ENCODE data around the gene EGLN2.
"Not testable (repeated sequence)": the region's sequence is repeated elsewhere in the genome, so short reads cannot be mapped to it uniquely, and the experiment has no call there.

EGLN2 gene

GRCh38 chr19:40776932-40777644, 21.9 kb upstream of the EGLN2 start:
- DNase-seq: peak; percentile 87

- DNase-seq: no peak
These were observed 21.4 kb upstream of the EGLN2 start for GRCh38 chr19:40777645-40777936.

DNA sequence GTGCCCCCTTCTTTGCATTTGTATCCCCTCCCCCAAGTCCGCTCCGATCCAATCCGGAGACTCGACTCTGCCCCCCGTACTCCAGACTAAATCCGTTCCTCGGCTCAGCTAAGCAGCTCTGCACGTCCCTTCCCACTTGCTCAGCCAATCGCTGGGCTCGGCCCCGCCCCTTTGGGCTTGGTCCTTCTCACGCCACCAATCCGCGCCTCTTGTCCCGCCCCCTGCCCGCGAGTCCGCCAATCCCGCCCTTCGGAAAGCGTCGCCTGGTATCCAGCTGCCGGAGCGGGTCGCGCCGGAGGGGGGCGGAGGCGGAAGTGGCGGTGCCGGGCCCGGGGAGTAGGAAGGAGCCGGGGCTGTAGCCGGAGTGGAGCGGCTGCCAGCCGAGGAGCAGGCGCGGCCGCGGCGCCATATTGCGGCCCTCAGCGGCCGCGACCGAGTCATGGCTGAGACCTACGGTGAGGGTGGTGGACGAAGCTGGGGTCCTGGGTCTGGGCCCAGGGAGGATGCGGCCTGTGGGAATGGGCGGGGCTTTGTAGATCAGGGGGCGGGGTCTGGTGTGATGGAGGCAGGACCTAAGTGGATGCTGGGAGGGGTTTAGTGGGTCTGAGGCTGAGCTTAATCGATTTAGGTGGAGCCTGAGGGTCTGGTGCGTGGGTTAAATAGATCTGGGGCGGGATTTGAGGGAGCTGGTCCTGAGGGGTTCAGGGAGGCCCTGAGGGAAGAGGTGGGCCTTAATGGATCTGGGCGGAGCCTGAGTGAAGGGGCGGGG, 20.9 kb upstream of the EGLN2 start, which contains the start of gene RAB4B:
RAB4B (plus strand) TSS at position 311 of the 769 bp plus-strand sequence; CDS start at position 440, 129 bp downstream.
- peak; percentile 100 for DNase-seq

DNA sequence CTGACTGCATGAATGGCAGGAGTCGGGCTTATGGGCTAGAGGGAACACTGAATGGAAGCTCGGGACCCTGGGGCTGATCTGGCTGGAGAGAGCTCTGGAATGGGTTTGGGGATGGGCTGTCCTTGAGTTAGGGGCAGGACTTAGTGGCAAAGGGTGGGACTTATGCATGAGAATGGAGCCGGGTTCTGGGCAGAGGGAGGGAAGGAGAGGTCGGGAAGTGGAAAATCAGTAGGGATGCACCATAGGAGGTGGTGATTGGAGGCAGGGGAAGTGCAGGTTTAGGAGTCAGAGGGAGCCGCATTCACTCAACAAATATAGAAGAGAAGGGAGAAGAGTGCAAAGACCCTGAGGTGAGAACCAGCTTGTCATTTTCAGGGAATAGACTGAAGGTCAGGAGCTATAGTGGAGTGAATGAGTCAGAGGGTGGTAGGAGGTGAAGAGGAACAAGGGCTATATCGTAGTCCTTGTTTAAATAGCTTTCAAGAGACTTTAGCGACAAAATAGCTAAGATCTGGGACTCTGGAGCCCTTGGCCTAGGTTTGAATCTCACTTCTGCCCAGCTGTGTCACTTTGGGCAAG, 20.2 kb upstream of the EGLN2 start:
- DNase-seq: no peak

- no peak for DNase-seq
These were observed 18.4 kb upstream of the EGLN2 start for GRCh38 chr19:40780582-40780981.

GRCh38 chr19:40781140-40781539, 17.9 kb upstream of the EGLN2 start:
- DNase-seq: no peak

- DNase-seq: no peak
These were observed 15.3 kb upstream of the EGLN2 start for GRCh38 chr19:40783711-40784110.

DNA sequence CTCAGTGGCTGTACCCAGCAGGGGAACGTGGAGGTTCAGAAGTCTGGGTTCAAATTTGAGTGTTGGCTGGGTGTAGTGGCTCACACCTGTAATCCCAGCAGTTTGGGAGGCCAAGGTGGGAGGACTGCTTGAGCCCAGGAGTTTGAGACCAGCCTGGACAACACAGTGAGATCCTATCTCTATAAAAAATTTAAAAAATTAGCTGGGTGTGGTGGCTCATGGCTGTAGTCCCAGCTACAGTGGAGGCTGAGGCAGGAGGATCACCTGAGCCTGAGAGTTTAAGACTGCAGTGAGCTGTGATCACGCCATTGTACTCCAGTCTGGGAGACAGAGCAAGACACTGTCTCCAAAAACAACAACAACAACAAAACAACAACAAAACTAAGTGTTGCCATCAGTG, 14.8 kb upstream of the EGLN2 start:
- DNase-seq: not testable (repeated sequence)

DNA sequence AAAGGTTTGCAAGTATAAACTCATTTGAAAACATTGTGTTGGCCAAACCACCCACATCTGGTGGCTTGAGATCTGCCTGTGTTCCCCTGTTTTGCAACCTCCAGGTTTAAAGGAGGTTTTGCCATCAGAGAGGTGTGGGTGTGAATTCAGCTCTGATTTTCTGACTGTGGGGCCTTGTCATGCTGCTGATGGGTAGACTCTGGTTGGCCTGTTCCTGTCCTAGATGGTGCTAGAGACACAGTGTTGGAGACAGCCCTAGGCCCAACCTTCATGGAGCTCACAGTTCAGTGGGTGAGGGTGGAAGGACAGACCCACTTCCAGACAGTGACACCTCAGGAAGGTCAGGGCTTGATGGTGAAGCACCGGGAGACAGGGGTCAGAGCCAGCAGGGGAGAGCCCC, 13.5 kb upstream of the EGLN2 start:
- no peak for DNase-seq

GRCh38 chr19:40786060-40787037, 12.6 kb upstream of the EGLN2 start:
- no peak for DNase-seq

GRCh38 chr19:40791349-40791748, 7.6 kb upstream of the EGLN2 start:
- DNase-seq: no peak

DNA sequence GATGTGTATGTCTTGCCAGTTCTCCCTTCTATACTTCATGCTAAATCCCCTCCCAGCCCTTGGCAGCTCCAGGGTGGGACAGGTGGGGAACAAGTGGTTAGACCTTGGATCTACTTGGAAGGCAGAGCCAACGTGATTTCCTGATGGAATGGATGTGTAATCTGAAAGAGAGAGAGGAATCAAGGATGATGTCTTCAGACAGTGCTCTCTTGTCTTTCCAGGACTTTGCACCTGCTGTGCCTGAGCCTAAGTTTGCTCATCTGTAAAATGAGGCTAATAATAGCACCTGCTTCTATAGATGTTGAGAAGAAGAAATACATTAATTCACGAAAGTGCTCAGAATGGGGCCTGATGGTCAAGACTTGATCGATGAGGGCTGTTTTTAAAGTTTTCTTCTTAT, 7.0 kb upstream of the EGLN2 start:
- no peak for DNase-seq

GRCh38 chr19:40797166-40797962, 1.6 kb upstream of the EGLN2 start:
- DNase-seq: no peak

DNA sequence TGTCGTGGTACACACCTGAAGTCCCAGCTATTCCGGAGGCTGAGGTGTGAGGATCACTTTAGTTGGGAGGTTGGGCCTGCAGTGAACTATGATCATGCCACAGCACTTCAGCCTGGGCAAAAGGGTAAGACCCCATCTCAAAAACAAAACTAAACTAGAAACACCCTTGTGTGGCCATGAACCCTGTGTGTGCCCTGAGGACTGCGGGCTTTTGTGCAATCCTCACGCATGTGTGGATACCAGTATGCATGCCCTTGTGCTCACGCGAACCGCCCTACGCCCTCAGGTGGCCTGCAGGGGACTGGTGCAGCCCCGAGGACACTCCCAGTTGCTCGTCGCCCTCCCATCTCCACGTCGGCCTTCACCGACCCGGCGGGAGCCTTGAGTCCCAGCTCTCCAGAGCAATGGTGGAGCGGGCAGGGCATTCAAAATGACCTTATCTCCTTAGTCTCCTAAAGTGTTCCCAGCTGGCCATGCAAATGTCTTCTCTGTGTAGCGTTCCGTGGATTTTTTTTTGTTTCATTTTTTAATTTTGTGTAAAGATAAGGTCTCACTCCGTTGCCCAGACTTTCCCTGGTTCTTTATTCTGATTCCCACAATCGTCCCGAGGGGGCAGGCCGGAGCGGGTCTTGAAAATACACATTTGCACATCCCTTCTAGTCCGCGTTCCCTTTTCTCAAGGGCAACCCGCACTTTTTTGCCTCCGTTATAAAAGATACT, 868 bp upstream of the EGLN2 start:
- peak; percentile 54 for DNase-seq

DNA sequence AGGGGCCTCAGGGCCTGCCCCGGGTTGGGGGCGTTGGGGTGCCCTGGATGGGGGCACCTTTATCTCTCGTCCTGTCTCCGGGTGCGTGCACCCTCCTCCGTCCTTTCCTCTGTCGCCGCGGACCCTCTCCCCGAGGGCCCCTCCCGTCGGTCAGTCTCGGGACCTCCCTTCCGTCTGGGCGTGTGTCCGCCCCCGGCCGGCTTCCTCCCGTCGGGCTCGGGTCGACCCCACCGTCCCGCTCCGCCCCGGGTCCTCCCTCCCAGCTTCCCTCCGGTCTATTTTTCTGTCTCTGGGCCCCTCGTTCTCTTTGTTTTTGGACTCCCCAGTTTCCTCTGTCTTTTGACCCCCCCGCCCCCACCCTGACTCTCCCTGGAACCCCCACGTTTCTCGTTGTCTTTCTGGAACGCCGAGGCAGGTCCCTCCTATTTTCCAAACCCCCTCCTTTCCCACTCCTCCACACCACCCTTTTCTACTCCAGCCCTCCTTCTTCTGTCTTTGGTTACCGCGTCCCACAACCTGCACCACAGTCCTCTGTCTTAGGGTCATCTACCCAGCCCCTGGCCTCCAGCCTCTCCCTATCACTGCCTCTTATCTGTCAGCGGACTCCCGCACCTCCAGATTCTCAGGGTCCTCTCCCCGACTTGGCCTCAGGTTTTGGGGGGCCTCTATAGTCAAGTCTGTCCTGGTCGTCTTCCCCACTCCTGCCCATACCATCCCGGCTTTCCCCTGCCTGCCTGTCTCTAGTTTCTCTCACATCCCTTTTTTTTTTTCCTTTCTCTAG, 757 bp downstream of the EGLN2 start:
- DNase-seq: peak; percentile 33

GRCh38 chr19:40800339-40800996, 1.5 kb downstream of the EGLN2 start:
- no peak for DNase-seq

- DNase-seq: no peak
These were observed 2.0 kb downstream of the EGLN2 start for GRCh38 chr19:40800997-40801377.

DNA sequence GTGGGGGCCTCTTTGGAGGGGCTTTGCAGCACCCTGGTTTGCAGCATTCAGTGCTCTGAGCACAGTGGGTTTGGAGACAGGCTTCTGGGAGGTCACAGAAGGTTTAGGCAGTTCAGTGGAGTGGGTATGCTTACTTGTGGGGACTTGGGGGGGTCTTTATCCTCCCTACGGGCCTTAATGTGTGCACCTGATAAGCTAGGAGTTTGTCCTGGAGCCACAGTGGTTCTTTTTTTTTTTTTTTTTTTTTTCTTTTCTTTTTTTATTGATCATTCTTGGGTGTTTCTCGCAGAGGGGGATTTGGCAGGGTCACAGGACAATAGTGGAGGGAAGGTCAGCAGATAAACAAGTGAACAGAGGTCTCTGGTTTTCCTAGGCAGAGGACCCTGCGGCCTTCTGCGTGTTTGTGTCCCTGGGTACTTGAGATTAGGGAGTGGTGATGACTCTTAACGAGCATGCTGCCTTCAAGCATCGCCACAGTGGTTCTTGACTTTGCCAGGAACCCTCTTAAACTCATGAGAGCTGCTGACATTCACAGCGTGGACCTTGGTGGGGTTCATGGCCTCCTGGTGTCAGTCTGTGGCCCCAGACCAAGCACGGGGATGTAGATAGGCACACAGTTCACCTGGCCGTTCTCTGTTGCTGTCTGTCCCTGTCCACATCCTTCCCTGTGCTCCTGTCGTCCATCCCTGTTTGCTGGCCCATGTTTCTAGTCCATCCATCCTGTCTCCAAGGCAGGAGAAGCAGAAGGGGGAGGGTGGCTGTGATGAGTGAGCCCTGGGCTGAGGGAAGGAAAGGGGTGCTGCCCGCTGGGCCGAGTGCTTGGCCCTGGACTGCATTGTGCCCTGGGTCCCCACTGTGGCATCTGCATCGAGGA, 2.7 kb downstream of the EGLN2 start:
- DNase-seq: no peak

All from activated CD8-positive, alpha-beta memory T cell treated with anti-CD3 and anti-CD28 coated beads, Interleukin-2, amount 50 U/mL, for 4 hours (primary cell).